DND-41 (cell line): ENCODE results near the gene WEE1.

Source experiments
- ATAC-seq: fragments of 200-7000 bp; cut with Tn5 transposase; 3 replicates; pipeline ENCODE4 v1.9.1; 2021; ENCODE audit warnings: low read depth; ENCODE audit not compliant: insufficient read depth
- DNase-seq: peaks from one replicate; pipeline ENCODE4 v3.0.0-alpha.2; 2020
- H2AFZ ChIP-seq: 2 replicates; pipeline ENCODE4 v1.6.0; 2012; ENCODE audit warnings: low read depth, low read length
- H3K27ac ChIP-seq: 2 replicates; pipeline ENCODE4 v1.5.1; 2012; ENCODE audit warnings: low read length, inconsistent platforms
- H3K27me3 ChIP-seq: fragments of 200-600 bp; sonication (generic); 2 replicates; pipeline ENCODE4 v1.6.0; 2012; ENCODE audit warnings: low read length, mild to moderate bottlenecking, inconsistent platforms; ENCODE audit not compliant: insufficient read depth, poor library complexity
- H3K36me3 ChIP-seq: 2 replicates; pipeline ENCODE4 v1.5.1; 2012; ENCODE audit warnings: low read length, inconsistent platforms; ENCODE audit not compliant: insufficient read depth
- H3K4me1 ChIP-seq: 2 replicates; pipeline ENCODE4 v1.5.1; 2012; ENCODE audit warnings: mild to moderate bottlenecking, low read length; ENCODE audit not compliant: insufficient read depth
- H3K4me2 ChIP-seq: 2 replicates; pipeline ENCODE4 v1.6.0; 2012; ENCODE audit warnings: mild to moderate bottlenecking, moderate library complexity, low read length, inconsistent platforms; ENCODE audit not compliant: insufficient read depth
- H3K4me3 ChIP-seq, 2 experiments: fragments of 200-600 bp in 1 of 2; shearing (Covaris generic) in 1 of 2; 2 replicates each; pipeline ENCODE4 v1.5.1; 2012 to 2016; ENCODE audit warnings: inconsistent platforms in 2 of 2, low read length in 2 of 2, mild to moderate bottlenecking in 2 of 2, low read depth in 1 of 2, moderate library complexity in 1 of 2
- H3K79me2 ChIP-seq: 2 replicates; pipeline ENCODE4 v1.6.0; 2012; ENCODE audit warnings: low read length, inconsistent platforms; ENCODE audit not compliant: insufficient read depth
- H3K9ac ChIP-seq: 2 replicates; pipeline ENCODE4 v1.6.0; 2012; ENCODE audit warnings: low read depth, mild to moderate bottlenecking, inconsistent platforms, low read length, moderate library complexity
- H3K9me3 ChIP-seq: 2 replicates; pipeline ENCODE4 v1.5.1; 2012; ENCODE audit warnings: low read length, moderate library complexity, mild to moderate bottlenecking, inconsistent platforms; ENCODE audit not compliant: insufficient read depth, severe bottlenecking
- H4K20me1 ChIP-seq: 2 replicates; pipeline ENCODE4 v1.6.0; 2012; ENCODE audit warnings: low read length; ENCODE audit not compliant: insufficient read depth
- CTCF ChIP-seq: IDR thresholded peaks from 2 replicates; pipeline ENCODE4 v1.5.1; 2012; ENCODE audit warnings: borderline replicate concordance, low read length, moderate library complexity, mild to moderate bottlenecking; ENCODE audit not compliant: poor library complexity, severe bottlenecking; ENCODE audit errors: extremely low read depth
- EZH2 ChIP-seq: IDR thresholded peaks from 3 replicates; pipeline ENCODE4 v1.6.1; 2012; ENCODE audit warnings: borderline replicate concordance, low read depth, mild to moderate bottlenecking, moderate library complexity, low read length, inconsistent platforms; ENCODE audit not compliant: severe bottlenecking

The WEE1 gene

GRCh38 chr11:9613830-9614762 lies 40.6 kb downstream of the WEE1 start:
- peaks cover 35% of the 10 kb centered on the region for H3K4me1 ChIP-seq

DNA sequence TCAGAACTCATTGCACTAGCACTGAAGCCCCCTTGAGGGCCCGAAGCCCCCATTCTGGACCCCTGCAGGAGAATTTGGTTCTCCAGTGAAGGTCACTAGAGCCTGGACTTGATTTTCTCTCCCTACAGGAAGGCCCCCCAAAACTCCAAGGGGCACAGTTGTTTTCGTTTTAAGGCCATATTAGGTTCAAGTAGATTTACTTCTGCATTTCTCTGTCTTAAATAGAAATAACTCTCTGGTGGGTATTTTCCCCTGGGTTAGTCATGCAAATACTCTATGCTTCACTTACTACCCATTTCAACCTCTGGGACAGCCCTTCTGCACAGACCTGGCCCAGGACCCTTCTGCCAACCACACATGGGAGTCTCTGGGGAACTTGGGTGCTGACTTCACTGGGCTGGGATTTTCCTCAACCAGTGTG lies 41.6 kb downstream of the WEE1 start:
- Histone ChIP-seq H3K79me2 (no peaks in the 10 kb centered on the region), H4K20me1 (no peaks in the 10 kb centered on the region), H2AFZ (no peak overlapping the region), H3K27me3 (no peaks in the 10 kb centered on the region), H3K4me3 (no peak overlapping the region), H3K9me3 (no peaks in the 10 kb centered on the region), H3K27ac (no peak overlapping the region), H3K4me2 (peak overlapping the region; percentile 98; the same call in 1 of the 2 replicates), H3K36me3 (no peaks in the 10 kb centered on the region), H3K4me1 (peaks cover 35% of the 10 kb centered on the region), H3K9ac (no peak overlapping the region)
- ATAC-seq (no peak), DNase-seq (no peak)
- TF ChIP-seq CTCF (no peak), EZH2 (no peak)

More at GRCh38 chr11:9613830-9614762, 40.6 kb downstream of the WEE1 start:
- no peaks in the 10 kb centered on the region for H3K79me2 ChIP-seq
- peak overlapping the region; percentile 99 for H2AFZ ChIP-seq
- ATAC-seq (peak; percentile 88), DNase-seq (peak; percentile 92)
- H3K9ac ChIP-seq, result peak overlapping the region; percentile 65
- TF ChIP-seq CTCF, result peak; percentile 80
- no peak for TF ChIP-seq EZH2
- H3K9me3 ChIP-seq, result no peaks in the 10 kb centered on the region
- H3K4me3 ChIP-seq, result peak overlapping the region; percentile 23 to 73
- H3K27me3 ChIP-seq, result no peaks in the 10 kb centered on the region
- no peaks in the 10 kb centered on the region for H4K20me1 ChIP-seq
- H3K27ac ChIP-seq, result peak overlapping the region; percentile 82
- H3K4me2 ChIP-seq, result peak overlapping the region; percentile 98
- H3K36me3 ChIP-seq, result no peaks in the 10 kb centered on the region

- Histone ChIP-seq H4K20me1 (no peaks in the 10 kb centered on the region), H3K36me3 (no peaks in the 10 kb centered on the region), H3K79me2 (no peaks in the 10 kb centered on the region), H3K9ac (no peak overlapping the region), H2AFZ (no peak overlapping the region), H3K4me3 (no peak overlapping the region), H3K9me3 (no peaks in the 10 kb centered on the region), H3K4me2 (no peak overlapping the region), H3K27ac (no peak overlapping the region), H3K4me1 (peaks cover 31% of the 10 kb centered on the region), H3K27me3 (no peaks in the 10 kb centered on the region)
- no peak for ATAC-seq
- DNase-seq, result no peak
- no peak for TF ChIP-seq EZH2
Observed at GRCh38 chr11:9616042-9616675, 42.7 kb downstream of the WEE1 start.

DNA sequence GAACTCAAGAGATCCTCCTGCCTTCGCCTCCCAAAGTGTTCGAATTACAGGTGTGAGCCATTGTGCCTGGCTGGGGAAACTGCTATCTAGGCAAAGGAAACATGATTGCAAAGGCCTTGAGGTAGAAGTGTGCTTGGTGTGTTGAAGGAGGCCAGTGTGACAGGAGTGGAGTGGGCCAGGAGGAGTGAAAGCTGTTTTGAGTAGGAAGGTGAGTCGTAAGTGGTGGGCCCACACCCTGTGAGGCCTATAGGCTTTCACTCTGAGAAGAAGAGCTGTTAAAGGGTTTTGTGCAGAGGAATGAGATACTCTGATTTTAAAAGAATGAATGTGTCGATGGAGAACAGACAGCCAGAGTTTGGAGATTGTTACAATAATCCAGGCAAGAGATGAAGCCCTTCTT lies 43.4 kb downstream of the WEE1 start:
- Histone ChIP-seq H3K27ac (no peak overlapping the region), H3K9me3 (no peaks in the 10 kb centered on the region), H3K79me2 (no peaks in the 10 kb centered on the region), H2AFZ (no peak overlapping the region), H3K9ac (no peak overlapping the region), H3K27me3 (no peaks in the 10 kb centered on the region), H3K4me1 (peaks cover 28% of the 10 kb centered on the region), H3K36me3 (no peaks in the 10 kb centered on the region), H3K4me3 (no peak overlapping the region), H3K4me2 (no peak overlapping the region), H4K20me1 (no peaks in the 10 kb centered on the region)
- TF ChIP-seq CTCF (no peak), EZH2 (no peak)
- DNase-seq (no peak), ATAC-seq (no peak)
